ENCODE results near the gene ELK4.

ELK4 gene

DNA sequence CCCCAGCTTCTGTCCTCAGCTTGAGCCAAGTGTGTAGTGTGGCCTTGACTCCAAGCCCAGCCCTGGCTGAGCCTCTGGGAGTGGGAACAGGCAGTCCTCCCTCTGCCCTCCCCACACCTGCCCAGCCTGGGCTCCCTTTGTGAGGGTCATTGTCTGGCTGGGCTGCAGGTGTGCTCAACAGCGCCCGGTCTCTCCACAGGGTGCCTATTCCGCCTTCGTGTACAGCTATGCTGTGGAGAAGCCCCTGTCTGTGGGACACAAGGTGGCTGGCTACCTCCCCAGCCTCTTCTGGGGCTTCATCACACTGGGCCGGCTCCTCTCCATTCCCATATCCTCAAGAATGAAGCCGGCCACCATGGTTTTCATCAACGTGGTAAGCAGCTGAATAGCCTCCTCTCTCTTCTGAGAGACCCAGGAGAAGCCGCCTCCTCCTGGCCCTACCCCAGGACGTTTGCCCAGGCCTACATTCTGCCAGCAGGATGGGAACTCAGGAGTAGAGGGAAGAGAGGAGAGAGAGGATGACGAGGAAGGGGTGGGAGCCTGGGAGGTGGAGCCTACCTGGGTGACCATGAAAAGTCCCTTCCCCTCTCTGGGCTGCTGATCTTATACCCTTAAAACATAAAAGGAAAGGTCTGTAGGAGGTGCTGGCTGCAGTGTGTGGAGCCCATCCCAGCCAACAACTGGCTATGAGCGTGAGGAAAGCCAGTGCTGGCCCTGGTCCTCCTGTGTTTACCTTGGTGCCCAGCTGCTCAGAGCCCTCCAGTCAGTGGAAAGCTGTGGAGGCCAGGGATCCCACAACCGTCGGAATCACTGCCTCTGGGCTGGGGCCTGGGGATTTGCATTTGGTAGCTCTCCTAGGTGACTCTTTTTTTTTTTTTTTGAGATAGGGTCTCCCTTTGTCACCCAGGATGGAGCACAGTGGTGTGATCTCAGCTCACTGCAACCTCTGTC is 45.7 kb downstream of the ELK4 start:
- no peak for DNase-seq (ENCODE audit: low read depth)
- TF ChIP-seq, protein P1, sequence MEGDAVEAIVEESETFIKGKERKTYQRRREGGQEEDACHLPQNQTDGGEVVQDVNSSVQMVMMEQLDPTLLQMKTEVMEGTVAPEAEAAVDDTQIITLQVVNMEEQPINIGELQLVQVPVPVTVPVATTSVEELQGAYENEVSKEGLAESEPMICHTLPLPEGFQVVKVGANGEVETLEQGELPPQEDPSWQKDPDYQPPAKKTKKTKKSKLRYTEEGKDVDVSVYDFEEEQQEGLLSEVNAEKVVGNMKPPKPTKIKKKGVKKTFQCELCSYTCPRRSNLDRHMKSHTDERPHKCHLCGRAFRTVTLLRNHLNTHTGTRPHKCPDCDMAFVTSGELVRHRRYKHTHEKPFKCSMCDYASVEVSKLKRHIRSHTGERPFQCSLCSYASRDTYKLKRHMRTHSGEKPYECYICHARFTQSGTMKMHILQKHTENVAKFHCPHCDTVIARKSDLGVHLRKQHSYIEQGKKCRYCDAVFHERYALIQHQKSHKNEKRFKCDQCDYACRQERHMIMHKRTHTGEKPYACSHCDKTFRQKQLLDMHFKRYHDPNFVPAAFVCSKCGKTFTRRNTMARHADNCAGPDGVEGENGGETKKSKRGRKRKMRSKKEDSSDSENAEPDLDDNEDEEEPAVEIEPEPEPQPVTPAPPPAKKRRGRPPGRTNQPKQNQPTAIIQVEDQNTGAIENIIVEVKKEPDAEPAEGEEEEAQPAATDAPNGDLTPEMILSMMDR (conservative IDR thresholded peaks at IDR 0.05; ENCODE audit: low read length): no peak
- H3K4me3 ChIP-seq (ENCODE audit: low read length): no peak overlapping the region

GRCh38 chr1:205585169-205585834 is 46.5 kb downstream of the ELK4 start:
- no peak for DNase-seq (ENCODE audit: low read depth)
- H3K4me3 ChIP-seq (ENCODE audit: low read length): no peak overlapping the region
- TF ChIP-seq, protein P1 (conservative IDR thresholded peaks at IDR 0.05; ENCODE audit: low read length): no peak

DNA sequence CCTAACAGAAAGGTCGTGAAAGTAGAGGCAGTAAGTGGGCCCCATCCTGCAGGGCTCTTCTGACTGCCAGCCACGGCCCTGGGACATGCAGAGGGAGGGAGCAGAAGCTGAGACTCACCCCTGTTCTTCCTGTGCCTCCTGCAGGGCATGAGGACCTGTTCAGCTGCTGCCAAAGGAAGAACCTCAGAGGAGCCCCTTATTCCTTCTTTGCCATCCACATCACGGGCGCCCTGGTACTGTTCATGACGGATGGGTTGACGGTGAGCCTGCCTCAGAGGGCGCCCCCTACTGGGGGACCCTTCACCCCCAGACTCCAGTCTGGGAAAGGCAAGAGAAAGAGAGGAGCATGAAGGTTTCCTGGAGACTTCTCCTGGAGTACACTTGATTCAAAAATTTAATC is 47.1 kb downstream of the ELK4 start:
- TF ChIP-seq, protein P1 (conservative IDR thresholded peaks at IDR 0.05; ENCODE audit: low read length): 0 out of 2 replicates have a peak, but pooled peaks have one; percentile 20
- DNase-seq (ENCODE audit: low read depth): no peak
- no peak overlapping the region for H3K4me3 ChIP-seq (ENCODE audit: low read length)

GRCh38 chr1:205583461-205584130 is 48.2 kb downstream of the ELK4 start:
- no peak overlapping the region for H3K4me3 ChIP-seq (ENCODE audit: low read length)
- DNase-seq (ENCODE audit: low read depth): no peak
- TF ChIP-seq, protein P1 (conservative IDR thresholded peaks at IDR 0.05; ENCODE audit: low read length): no peak

GRCh38 chr1:205582471-205583291 is 49.1 kb downstream of the ELK4 start:
- no peak for DNase-seq (ENCODE audit: low read depth)
- no peak overlapping the region for H3K4me3 ChIP-seq (ENCODE audit: low read length)
- TF ChIP-seq, protein P1 (conservative IDR thresholded peaks at IDR 0.05; ENCODE audit: low read length): no peak

- DNase-seq (ENCODE audit: low read depth): no peak
- H3K4me3 ChIP-seq (ENCODE audit: low read length): no peak overlapping the region
- TF ChIP-seq, protein P1 (conservative IDR thresholded peaks at IDR 0.05; ENCODE audit: low read length): no peak
Observed at GRCh38 chr1:205582046-205582445, 49.8 kb downstream of the ELK4 start.

Measured in AG10803 (cell line).